Aorta (tissue), 5 donors: ENCODE measurements around the gene GALNT9. TPM values are rescaled to one million over a fixed set of nuclear protein-coding genes. Genes with fewer than 3 reads are reported as not detected.
"Not testable (repeated sequence)": the region's sequence is repeated elsewhere in the genome, so short reads cannot be mapped to it uniquely, and the experiment has no call there.

Experiments
- ATAC-seq: fragments of 200-7000 bp; cut with Tn5 transposase; one replicate; pipeline ENCODE4 v1.9.1; 2022; ENCODE audit warnings: moderate library complexity; ENCODE audit not compliant: low FRiP score
- DNase-seq, 2 donors: peaks; one replicate each; pipeline ENCODE4 v3.0.0-alpha.2; 2020
- H3K27ac ChIP-seq, 2 donors: one replicate each; pipeline ENCODE4 v1.5.1; 2013; ENCODE audit warnings: low read length in 2 of 2, mild to moderate bottlenecking in 2 of 2, moderate library complexity in 2 of 2, control low read depth in 1 of 2, inconsistent platforms in 1 of 2, low read depth in 1 of 2
- H3K27me3 ChIP-seq, 2 donors: one replicate each; pipeline ENCODE4 v1.6.1; 2013; ENCODE audit warnings: control low read depth in 1 of 2, low read length in 1 of 2, mild to moderate bottlenecking in 1 of 2, moderate library complexity in 1 of 2; ENCODE audit not compliant: insufficient read depth in 2 of 2, control insufficient read depth in 1 of 2
- H3K36me3 ChIP-seq, 2 donors: one replicate each; pipeline ENCODE4 v1.6.1; 2013; ENCODE audit warnings: control low read depth in 1 of 2, low read length in 1 of 2, mild to moderate bottlenecking in 1 of 2; ENCODE audit not compliant: insufficient read depth in 2 of 2, control insufficient read depth in 1 of 2
- H3K4me1 ChIP-seq, 2 donors: one replicate each; pipeline ENCODE4 v1.6.1; 2013; ENCODE audit warnings: low read length in 2 of 2, control low read depth in 1 of 2, mild to moderate bottlenecking in 1 of 2, moderate library complexity in 1 of 2; ENCODE audit not compliant: insufficient read depth in 2 of 2, control insufficient read depth in 1 of 2
- H3K4me3 ChIP-seq, 2 donors: one replicate each; pipeline ENCODE4 v1.5.1; 2013; ENCODE audit warnings: low read length in 2 of 2, control low read depth in 1 of 2, mild to moderate bottlenecking in 1 of 2
- H3K9me3 ChIP-seq: one replicate; pipeline ENCODE4 v1.6.1; 2013; ENCODE audit warnings: mild to moderate bottlenecking, low read length; ENCODE audit not compliant: control insufficient read depth
- WGBS, 2 donors: extraction: QIAGEN DNeasy Blood & Tissue Kit; methylation state at CpG; one replicate each; pipeline ENCODE4 v1.1.7; 2013; 5-methylcytosine and 5-hydroxymethylcytosine counted together
- intact Hi-C, 2 donors: fragments of 100-400 bp; cut with DNase I; formaldehyde crosslinking; loops; one replicate each; pipeline versions ENCODE4 v1.14.2 to v1.15.0; 2022
- polyA plus RNA-seq, 2 donors: library from polyadenylated mRNA; stranded (reverse); fragments of 200-250 nt; gene quantifications; one replicate each; pipeline ENCODE4 v1.2.3, GENCODE V29; 2013
- total RNA-seq, 2 donors: library from RNA; stranded (reverse); fragmentation: NEBNext Ultra II Directional; extraction: Animal tissue kit (Norgen Biotek cat#: 25700); gene quantifications; one replicate each; pipeline ENCODE4 v1.2.1, GENCODE V29; 2021
- donor health status: healthy with polysubstance abuse.
- donor health status: Bipolar disorder and iron deficiency.
- donor health status: DM: no; HTN: no; CAD: no.
- donor health status: DM: no; HTN: no; CAD: no.
- donor health status: DM: yes; HTN: yes; CAD: no.

Gene GALNT9
- total and polyA plus RNA-seq, 4 donors = 0.62 to 0.84 TPM; not detected in 2

DNA sequence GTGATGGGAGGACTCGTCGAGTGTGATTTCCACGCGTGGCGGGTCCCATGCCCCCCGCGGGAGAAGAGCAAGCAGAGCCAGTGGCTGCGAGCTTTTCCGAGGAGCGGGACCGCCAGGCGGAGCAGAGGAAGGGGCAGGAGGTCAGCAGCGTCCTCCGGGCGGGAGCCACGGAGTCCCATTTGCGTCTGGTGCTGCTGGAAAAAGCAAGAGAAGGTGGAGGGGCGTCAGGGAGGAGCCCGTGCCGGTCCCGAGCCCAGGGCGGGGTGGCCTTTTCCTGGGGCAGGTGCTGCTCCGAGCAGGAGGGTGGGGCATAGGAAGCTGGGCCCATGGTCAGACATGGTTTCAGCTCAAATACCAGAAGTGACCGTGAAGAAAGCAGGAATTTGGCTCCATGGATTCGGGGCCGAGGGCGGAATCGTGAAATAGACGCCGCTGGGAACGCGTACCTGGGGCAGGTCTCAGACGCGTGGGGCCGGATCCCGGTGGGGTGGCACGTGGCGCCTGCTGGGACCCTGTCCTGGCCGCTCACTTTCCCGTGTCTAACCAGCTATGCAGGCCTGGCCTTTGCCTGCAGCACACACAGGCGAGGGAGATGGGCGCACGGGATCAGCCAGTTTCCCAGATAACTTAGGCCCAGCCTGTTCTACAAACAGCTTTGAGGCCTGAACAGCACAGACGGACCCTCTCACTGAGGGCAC is 60.0 kb downstream of the GALNT9 start:
- Histone ChIP-seq H3K9me3 (no peaks in the 10 kb centered on the region), H3K27ac (no peak overlapping the region), H3K36me3 (no peaks in the 10 kb centered on the region), H3K27me3 (no peaks in the 10 kb centered on the region), H3K4me3 (no peak overlapping the region), H3K4me1 (no peaks in the 10 kb centered on the region)
- ATAC-seq (no peak), DNase-seq (no peak)
- WGBS, 2 donors = 83 to 86% methylated on average over 44 of the region's 44 CpGs
- intact Hi-C loops = no loop called here

GRCh38 chr12:132268674-132269073 is 60.7 kb downstream of the GALNT9 start:
- intact Hi-C loops = no loop called here
- DNase-seq = no peak
- 54 to 56% methylated on average over 26 of the region's 26 CpGs for WGBS, 2 donors

GRCh38 chr12:132267873-132268272 is 61.5 kb downstream of the GALNT9 start:
- Histone ChIP-seq H3K27ac (no peak overlapping the region), H3K27me3 (no peaks in the 10 kb centered on the region), H3K36me3 (no peaks in the 10 kb centered on the region), H3K4me1 (no peaks in the 10 kb centered on the region), H3K9me3 (no peaks in the 10 kb centered on the region), H3K4me3 (no peak overlapping the region)
- WGBS, 2 donors = 91 to 97% methylated on average over 10 of the region's 10 CpGs
- DNase-seq = no peak
- intact Hi-C loops = no loop called here
- no peak for ATAC-seq

More at GRCh38 chr12:132268674-132269073, 60.7 kb downstream of the GALNT9 start:
- no peaks in the 10 kb centered on the region for H3K9me3 ChIP-seq
- H3K36me3 ChIP-seq = no peaks in the 10 kb centered on the region
- no peaks in the 10 kb centered on the region for H3K27me3 ChIP-seq
- no peak for ATAC-seq
- H3K27ac ChIP-seq = no peak overlapping the region
- no peaks in the 10 kb centered on the region for H3K4me1 ChIP-seq
- H3K4me3 ChIP-seq = no peak overlapping the region

DNA sequence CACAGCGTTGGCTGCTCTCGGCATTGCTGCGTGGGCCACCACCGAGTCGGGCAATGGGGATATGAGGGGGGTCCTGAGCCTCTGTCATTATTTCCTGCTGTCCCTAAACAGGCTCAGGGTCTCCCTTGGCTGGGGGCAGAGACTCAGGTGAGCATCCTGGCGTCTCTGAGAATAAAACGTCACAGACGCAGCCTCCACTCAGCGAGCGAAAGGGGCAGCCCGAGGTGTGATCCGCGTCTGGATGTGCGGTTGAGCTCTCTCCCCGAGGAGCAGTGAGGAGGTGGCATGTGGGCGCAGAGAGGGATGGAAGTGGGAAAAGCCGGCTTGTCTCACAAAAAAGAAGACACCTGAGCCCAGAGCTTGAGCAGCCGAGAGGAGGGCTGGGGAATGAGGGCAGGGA is 62.6 kb downstream of the GALNT9 start:
- no peaks in the 10 kb centered on the region for H3K27me3 ChIP-seq
- intact Hi-C loops = no loop called here

DNA sequence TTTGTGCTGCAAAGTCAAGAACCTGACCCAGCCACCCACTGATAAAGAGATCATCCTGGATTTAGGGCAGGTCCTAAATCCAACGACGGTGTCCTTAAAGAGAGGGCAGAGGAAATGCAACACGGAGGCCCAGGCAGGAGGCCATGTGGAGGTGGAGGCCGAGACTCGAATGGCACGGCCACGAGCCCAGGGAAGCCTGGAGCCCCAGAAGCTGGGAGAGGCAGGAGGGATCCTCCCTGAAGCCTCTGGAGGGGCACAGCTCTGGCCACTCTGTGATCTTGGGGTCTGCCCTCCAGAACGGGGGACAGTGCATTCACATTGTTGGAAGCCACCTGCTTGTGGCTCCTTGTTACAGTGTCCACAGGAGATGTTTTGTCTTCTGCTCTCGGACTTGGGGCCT is 63.0 kb downstream of the GALNT9 start:
- no peaks in the 10 kb centered on the region for H3K4me1 ChIP-seq
- no peaks in the 10 kb centered on the region for H3K9me3 ChIP-seq
- WGBS, 2 donors = 89 to 91% methylated on average over 9 of the region's 9 CpGs
- no peaks in the 10 kb centered on the region for H3K36me3 ChIP-seq
- no peak overlapping the region for H3K4me3 ChIP-seq
- no peak overlapping the region for H3K27ac ChIP-seq
- intact Hi-C loops = no loop called here
- DNase-seq (no peak), ATAC-seq (no peak)
- no peaks in the 10 kb centered on the region for H3K27me3 ChIP-seq

More for the DNA sequence above, 62.6 kb downstream of the GALNT9 start:
- WGBS, 2 donors = 85% methylated on average over 18 of the region's 18 CpGs
- no peaks in the 10 kb centered on the region for H3K4me1 ChIP-seq
- no peak overlapping the region for H3K4me3 ChIP-seq
- DNase-seq = no peak
- no peak for ATAC-seq
- no peak overlapping the region for H3K27ac ChIP-seq
- no peaks in the 10 kb centered on the region for H3K9me3 ChIP-seq
- no peaks in the 10 kb centered on the region for H3K36me3 ChIP-seq

- H3K4me3 ChIP-seq, H3K27me3 ChIP-seq, DNase-seq, H3K9me3 ChIP-seq, intact Hi-C loops, H3K27ac ChIP-seq, H3K4me1 ChIP-seq, ATAC-seq, H3K36me3 ChIP-seq: not testable (repeated sequence)
- 94 to 95% methylated on average over 27 of the region's 27 CpGs for WGBS, 2 donors
These were observed 63.6 kb downstream of the GALNT9 start for GRCh38 chr12:132265822-132266221.

DNA sequence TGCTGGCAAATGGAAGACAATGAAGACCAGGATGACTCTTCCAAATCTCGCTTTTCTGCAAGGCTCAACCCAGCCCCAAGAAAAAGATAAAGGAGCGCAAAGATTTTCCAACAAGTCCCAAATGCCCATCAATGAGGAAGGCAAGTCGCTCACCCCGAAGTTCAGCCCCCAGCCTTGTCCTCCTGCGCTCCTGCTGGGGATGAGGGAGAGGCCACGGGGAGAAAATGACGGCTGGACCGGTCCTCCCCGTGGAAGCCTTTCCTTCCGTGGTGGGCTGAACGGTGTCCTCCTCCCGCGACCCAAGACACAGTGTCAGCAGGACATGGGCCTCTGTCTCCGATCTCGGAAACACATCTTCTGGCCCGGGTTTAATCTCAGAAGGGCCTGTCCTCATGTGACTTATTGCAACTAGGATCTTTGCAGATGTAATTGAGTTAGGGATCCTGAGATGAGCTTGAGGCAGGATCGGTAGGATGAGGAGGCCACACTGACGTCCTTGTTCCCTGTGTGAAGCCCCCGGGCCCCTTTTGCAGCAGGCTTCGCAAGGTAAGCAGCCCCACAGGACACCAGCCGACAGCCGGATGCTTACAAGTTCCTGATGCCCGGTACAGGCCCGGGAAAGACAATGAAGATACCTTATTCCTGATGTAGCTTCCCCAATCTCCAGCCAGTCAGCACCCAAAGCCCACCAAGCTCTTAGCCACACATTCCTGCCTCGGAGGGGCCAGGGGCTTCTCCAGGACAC is 64.2 kb downstream of the GALNT9 start:
- H3K4me3 ChIP-seq = no peak overlapping the region
- no peaks in the 10 kb centered on the region for H3K9me3 ChIP-seq
- no peaks in the 10 kb centered on the region for H3K36me3 ChIP-seq
- intact Hi-C loops = no loop called here
- no peaks in the 10 kb centered on the region for H3K27me3 ChIP-seq
- no peak overlapping the region for H3K27ac ChIP-seq
- ATAC-seq = no peak
- no peak for DNase-seq
- 88 to 89% methylated on average over 25 of the region's 25 CpGs for WGBS, 2 donors
- no peaks in the 10 kb centered on the region for H3K4me1 ChIP-seq

- Histone ChIP-seq H3K4me3 (no peak overlapping the region), H3K4me1 (no peaks in the 10 kb centered on the region), H3K27ac (no peak overlapping the region), H3K27me3 (no peaks in the 10 kb centered on the region), H3K9me3 (no peaks in the 10 kb centered on the region), H3K36me3 (no peaks in the 10 kb centered on the region)
- 84 to 86% methylated on average over 49 of the region's 49 CpGs for WGBS, 2 donors
- intact Hi-C loops = no loop called here
- DNase-seq (no peak), ATAC-seq (no peak)
These were observed 65.0 kb downstream of the GALNT9 start for GRCh38 chr12:132264086-132265010.
